GM10248 (cell line): Measurements from ENCODE around the gene BNIP3.

Experiments used
- CTCF ChIA-PET: fragments of 300-600 bp; sonication (Branson Sonifier 250); formaldehyde crosslinking; extraction: SDS; loops from one replicate; lab custom pipeline; 2021; ENCODE audit warnings: antibody characterized with exemption; lab: Yijun Ruan, JAX
- POLR2A ChIA-PET: fragments of 350-650 bp; sonication (Branson Sonifier 250); formaldehyde crosslinking; extraction: SDS; loops from one replicate; lab custom pipeline; 2020; ENCODE audit warnings: antibody characterized with exemption; lab: Yijun Ruan, JAX
- DNase-seq: peaks from one replicate; pipeline ENCODE4 v3.0.0; 2012; ENCODE audit errors: extremely low spot score
- TF ChIP-seq, protein P1 (sequence below): IDR thresholded peaks from 2 replicates; pipeline ENCODE4 v1.5.1; 2012; ENCODE audit warnings: mild to moderate bottlenecking, low read depth; ENCODE audit errors: extremely low read depth, missing control alignments, control extremely low read depth

Gene BNIP3

GRCh38 chr10:131934769-131935168 is 47.0 kb downstream of the BNIP3 start:
- CTCF ChIA-PET, result interaction anchor here (1.1 to 1.2 kb wide), 2 partner anchors 10 to 13 kb away, joined by 3 to 5 read pairs; no protein-coding TSS in a partner anchor
- TF ChIP-seq, protein P1, sequence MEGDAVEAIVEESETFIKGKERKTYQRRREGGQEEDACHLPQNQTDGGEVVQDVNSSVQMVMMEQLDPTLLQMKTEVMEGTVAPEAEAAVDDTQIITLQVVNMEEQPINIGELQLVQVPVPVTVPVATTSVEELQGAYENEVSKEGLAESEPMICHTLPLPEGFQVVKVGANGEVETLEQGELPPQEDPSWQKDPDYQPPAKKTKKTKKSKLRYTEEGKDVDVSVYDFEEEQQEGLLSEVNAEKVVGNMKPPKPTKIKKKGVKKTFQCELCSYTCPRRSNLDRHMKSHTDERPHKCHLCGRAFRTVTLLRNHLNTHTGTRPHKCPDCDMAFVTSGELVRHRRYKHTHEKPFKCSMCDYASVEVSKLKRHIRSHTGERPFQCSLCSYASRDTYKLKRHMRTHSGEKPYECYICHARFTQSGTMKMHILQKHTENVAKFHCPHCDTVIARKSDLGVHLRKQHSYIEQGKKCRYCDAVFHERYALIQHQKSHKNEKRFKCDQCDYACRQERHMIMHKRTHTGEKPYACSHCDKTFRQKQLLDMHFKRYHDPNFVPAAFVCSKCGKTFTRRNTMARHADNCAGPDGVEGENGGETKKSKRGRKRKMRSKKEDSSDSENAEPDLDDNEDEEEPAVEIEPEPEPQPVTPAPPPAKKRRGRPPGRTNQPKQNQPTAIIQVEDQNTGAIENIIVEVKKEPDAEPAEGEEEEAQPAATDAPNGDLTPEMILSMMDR, result no peak
- POLR2A ChIA-PET, result no interaction called here
- no peak for DNase-seq

DNA sequence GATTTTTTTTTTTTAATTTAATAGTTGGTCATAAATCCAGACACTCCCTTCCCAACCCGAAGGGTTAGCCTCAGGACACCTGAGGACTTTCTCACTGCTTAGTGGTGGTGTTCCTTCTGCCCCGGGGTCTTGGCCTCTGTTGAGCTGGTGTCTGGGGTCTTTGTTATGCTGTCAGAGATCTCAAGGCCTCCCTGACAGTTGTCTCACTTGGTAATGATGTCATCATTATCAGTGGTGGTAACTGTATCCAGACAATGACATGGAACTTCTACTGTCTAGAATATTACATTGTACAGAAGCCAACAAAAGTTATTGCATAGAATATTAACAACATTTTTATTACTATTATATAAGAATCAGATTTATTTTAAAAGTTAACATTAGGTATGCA is 48.0 kb downstream of the BNIP3 start:
- TF ChIP-seq, protein P1, result no peak
- ChIA-PET POLR2A (no interaction called here), CTCF (interaction anchor here (1.1 to 1.3 kb wide), 3 partner anchors 9 to 89 kb away, joined by 3 to 5 read pairs (median 4); no protein-coding TSS in a partner anchor)
- no peak for DNase-seq

DNA sequence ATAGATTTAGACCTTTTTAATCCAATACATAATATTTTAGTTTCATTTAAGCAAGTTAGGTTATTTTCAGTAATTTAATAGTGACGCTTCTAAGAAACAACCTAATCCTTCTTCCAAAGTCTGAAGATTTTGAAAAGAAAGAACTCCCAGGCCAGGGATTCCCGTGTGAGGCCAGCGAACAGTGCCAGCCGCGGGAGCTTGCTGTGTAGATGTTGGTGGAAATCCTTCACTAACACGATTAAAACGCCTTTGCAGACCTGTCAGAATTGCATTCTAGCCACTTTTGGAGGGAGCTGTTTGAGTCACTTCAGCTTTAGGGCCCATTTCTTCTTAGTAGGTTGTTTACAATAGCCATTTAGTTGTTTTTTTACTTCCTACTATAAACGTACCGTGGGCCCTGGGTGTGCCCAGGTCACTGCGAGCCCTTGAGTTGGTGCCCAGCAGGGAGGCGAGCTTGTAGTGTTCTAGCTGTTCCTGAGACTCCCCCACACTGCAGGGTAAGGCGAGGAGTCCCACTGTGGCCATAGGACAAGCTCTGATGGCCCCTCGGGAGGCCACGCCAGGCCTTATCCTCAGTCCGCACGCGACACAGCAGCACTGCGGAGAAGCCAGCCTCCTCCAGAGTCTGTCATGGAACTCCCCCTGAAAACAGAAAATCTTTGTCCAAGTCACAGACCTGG is 48.6 kb downstream of the BNIP3 start:
- CTCF ChIA-PET, result interaction anchor here (1.1 to 1.3 kb wide), 3 partner anchors 10 to 89 kb away, joined by 3 to 5 read pairs (median 4); no protein-coding TSS in a partner anchor
- no peak for DNase-seq
- POLR2A ChIA-PET, result no interaction called here
- TF ChIP-seq, protein P1, result no peak

DNA sequence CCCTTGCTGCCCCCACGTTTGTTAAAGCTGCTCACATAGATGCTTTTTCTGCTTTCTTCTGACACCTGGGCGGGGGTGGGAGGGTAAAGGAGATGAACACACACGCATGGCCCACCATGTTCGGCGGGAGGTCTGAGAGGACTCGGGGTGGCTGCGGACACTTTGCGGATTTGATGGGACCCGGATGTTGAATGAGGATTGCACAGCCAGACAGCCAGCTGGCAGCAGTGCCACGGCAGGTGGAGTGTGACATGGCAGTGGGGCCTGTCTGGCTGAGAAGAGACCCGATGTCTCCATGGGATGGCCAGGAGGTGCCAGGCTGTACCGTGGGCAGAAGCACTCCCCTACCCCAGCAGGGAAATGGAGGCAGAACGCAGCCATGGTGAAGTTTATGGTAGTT is 49.7 kb downstream of the BNIP3 start:
- TF ChIP-seq, protein P1, result no peak
- no peak for DNase-seq
- CTCF ChIA-PET, result no interaction called here
- POLR2A ChIA-PET, result interaction anchor here (0.6 kb wide), 1 partner anchor 50 kb away, joined by 4 read pairs; the partner anchor contains the start of gene BNIP3

- DNase-seq, result no peak
- CTCF ChIA-PET, result interaction anchor here (1.4 kb wide), 1 partner anchor 92 kb away, joined by 3 read pairs; no protein-coding TSS in a partner anchor
- TF ChIP-seq, protein P1, result no peak
- POLR2A ChIA-PET, result no interaction called here
These were observed 51.0 kb downstream of the BNIP3 start for GRCh38 chr10:131930586-131931330.

GRCh38 chr10:131930150-131930549 is 51.6 kb downstream of the BNIP3 start:
- ChIA-PET CTCF (interaction anchor here (1.4 kb wide), 1 partner anchor 93 kb away, joined by 3 read pairs; no protein-coding TSS in a partner anchor), POLR2A (no interaction called here)
- TF ChIP-seq, protein P1, result no peak
- no peak for DNase-seq
